ENCODE results near the gene WDFY2. TPM values are rescaled to one million over a fixed set of nuclear protein-coding genes. Genes with fewer than 3 reads are reported as not detected.

The WDFY2 gene
- polyA plus RNA-seq, 3 donors: 9.6 to 13.2 (median 11.7) TPM

- DNase-seq (ENCODE audit: low read depth in 3 of 3, low spot score in 2 of 3): no peak
These were observed 75.2 kb downstream of the WDFY2 start for GRCh38 chr13:51659276-51660127.

DNA sequence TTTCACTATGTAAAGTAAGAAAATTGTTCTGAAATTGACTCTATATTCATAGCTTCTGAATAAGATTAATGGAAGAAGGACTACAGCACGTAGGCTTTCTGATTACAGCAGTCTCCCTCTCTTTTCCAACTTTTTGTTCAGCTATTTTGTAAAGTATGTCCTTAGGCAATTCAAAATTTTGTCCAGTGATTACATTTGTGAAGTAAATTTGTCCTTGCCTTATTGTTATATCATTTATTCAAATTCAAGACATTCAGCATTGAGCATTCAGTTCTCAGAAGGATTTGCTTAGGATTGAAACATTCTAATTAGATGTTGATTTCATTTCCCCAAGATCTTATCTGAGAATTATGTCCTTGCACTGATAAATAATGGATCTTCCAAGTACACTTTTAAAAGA is 76.6 kb downstream of the WDFY2 start:
- DNase-seq (ENCODE audit: low read depth in 3 of 3, low spot score in 2 of 3): no peak

- no peak for DNase-seq (ENCODE audit: low read depth in 3 of 3, low spot score in 2 of 3)
These were observed 80.0 kb downstream of the WDFY2 start for GRCh38 chr13:51663973-51664957.

DNA sequence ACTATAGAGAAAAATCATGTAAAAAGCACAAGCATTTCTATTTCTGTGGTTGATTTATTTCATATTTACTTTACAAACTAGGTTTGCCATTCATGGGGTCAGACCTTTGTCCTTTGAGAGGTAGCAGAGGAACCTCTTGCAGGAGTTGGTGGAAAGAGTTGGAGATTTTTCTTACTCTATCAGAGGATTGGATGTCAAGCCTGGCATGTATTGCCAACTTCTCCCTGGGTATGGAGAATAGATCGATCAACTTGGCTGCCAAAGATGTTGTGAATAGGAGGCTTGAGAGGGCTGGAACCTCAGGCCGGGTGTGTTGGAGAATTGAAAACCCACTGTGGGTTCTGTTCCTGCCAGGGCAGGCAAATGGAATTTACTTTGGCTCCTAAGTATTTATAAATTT is 81.2 kb downstream of the WDFY2 start:
- DNase-seq (ENCODE audit: low read depth in 3 of 3, low spot score in 2 of 3): no peak

DNA sequence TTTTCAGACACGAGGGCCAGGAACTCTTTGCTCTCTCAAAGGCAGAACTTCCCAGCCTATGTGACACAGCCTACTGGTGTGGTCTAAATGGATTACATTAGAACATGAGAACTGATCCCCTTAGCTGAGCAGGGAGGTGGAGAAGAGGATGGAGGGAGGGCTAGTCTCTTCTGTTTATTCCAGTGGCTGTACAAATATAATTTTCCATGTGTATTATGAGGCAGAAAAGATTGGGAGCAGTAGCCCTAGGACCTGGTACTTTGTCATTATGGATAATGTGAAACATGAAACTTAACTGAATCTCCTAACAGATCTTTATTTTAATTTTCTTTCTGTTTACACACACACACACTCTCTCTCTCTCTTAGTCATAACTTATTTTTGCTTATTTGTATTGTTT is 82.1 kb downstream of the WDFY2 start:
- no peak for DNase-seq (ENCODE audit: low read depth in 3 of 3, low spot score in 2 of 3)

DNA sequence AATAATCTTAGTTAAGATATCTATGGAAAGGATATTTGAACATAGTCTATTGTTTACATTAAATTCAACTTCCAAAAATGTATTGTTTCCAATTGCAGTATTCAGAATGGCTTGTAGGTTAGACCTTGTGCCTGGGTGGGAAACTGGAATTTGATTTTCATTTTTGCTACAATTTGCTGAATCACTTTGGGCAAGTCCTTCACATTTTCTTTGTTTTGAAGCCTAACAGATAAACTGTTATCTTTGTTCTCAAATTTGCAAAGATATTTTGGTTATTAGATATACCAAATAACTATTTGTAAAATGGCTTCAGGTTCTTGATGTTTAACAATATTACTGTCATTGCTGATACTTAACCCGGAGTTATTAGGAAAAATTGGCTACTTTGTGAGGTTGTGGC is 82.6 kb downstream of the WDFY2 start:
- DNase-seq (ENCODE audit: low read depth in 3 of 3, low spot score in 2 of 3): no peak

DNA sequence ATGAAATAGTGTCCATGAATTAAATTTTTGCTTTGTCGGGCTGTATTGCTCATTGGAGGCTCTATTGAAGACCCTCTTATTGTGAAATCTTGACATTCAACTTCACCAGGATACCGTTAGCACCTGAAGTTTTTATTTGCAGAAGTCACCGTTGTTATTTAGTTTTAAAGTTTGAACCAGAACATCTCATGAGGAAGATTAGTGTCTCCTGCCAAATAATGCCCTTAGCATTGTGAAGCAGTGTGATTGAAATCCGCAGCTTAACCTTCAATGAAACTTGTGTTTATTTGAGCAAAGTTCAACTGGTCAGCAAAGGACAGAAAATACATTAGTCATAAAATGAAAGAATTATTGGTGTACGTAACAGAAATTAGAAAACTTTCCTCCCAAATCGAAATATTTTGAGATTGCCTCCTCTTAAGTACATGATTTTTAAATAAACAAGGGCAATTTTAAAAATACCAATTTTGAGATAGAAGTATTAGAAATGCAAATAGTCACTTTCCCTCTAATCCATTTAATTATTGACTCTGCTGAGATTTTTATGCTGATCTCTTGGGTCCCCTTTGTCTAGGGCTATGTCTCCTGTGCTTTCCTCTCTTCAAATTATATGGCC is 84.4 kb downstream of the WDFY2 start:
- DNase-seq (ENCODE audit: low read depth in 3 of 3, low spot score in 2 of 3): no peak

GRCh38 chr13:51673165-51673564 is 88.9 kb downstream of the WDFY2 start:
- DNase-seq (ENCODE audit: low read depth in 3 of 3, low spot score in 2 of 3): no peak

DNA sequence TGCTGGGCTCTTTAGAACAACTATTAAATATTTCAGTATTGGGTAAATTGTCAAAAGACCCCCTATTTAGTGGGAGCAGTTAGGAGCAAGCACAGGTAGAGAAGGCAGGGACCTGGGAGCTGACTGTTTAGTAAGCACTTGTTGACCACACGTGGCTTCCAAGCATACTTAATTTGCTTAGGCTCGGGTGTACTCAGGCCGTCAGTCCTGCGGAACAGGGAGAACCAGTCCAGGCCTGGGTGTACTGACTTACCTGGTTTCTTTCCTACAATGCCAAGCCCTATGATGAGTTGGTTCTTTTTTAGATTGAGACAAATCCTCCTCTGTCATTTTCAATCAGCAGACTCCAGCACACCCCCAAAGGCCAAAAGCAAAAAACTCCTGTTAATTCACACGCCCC is 90.0 kb downstream of the WDFY2 start:
- DNase-seq (ENCODE audit: low read depth in 3 of 3, low spot score in 2 of 3): no peak

DNA sequence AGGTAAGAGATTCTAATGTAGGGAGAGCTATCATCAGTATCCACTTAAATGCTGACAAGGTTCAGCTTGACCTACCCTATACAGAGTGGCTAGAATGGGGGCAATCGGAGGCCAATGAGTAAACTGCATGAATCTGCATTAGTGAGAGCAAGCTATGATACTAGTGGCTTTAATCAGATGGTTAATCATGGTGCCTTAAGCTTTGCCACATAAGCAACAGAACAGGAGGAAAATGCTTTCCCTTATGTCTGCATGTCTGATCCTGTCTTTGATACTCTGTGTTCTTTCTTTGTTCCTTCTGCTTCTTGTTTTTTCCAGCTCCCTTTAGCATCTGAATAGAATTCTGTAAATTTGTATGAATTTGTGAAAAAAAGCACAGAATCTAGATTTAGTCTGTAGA is 91.1 kb downstream of the WDFY2 start:
- DNase-seq (ENCODE audit: low read depth in 3 of 3, low spot score in 2 of 3): no peak

- DNase-seq (ENCODE audit: low read depth in 3 of 3, low spot score in 2 of 3): no peak
These were observed 91.6 kb downstream of the WDFY2 start for GRCh38 chr13:51675877-51676276.

- DNase-seq (ENCODE audit: low read depth in 3 of 3, low spot score in 2 of 3): no peak
These were observed 92.5 kb downstream of the WDFY2 start for GRCh38 chr13:51676739-51677138.

DNA sequence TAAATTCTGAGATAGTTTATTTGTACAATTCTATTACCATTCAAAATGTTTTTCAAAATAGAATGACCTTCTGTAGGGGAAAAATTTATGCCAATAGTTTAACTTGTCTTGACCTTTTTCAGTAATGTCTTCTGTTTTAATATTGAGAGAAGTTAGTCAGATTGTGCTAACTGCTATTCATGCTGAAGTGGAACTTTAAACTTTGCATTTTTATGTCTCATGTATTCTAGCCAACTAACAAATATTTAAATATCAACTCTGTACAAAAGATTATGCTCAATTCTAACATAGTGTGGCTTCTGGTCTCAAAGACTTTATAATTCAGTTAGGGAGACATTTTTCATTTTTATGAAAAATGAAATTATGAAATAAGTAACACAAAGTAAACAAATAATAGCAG is 94.2 kb downstream of the WDFY2 start:
- DNase-seq (ENCODE audit: low read depth in 3 of 3, low spot score in 2 of 3): no peak

GRCh38 chr13:51679616-51680015 is 95.4 kb downstream of the WDFY2 start:
- DNase-seq (ENCODE audit: low read depth in 3 of 3, low spot score in 2 of 3): no peak

- DNase-seq (ENCODE audit: low read depth in 3 of 3, low spot score in 2 of 3): no peak
These were observed 96.9 kb downstream of the WDFY2 start for GRCh38 chr13:51681037-51681678.

DNA sequence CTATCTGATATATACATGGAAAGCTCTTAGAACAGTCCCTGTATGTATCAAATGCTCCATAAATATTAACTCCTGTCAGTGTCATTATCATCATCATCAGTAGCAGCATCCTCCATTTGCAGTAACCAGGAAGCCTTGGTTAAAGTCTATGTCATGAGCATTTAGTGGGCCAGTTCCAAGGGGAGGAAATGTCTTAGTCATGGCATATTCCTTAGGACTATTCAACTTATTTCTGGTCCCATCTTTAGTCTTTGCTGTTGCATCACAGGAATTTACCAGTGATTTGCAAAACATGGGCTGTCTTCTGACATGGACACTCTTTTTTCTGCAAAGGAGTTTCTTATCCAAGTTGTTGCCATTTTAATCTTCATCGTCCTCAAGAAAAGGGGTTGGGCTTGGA is 98.4 kb downstream of the WDFY2 start:
- DNase-seq (ENCODE audit: low read depth in 3 of 3, low spot score in 2 of 3): no peak

DNA sequence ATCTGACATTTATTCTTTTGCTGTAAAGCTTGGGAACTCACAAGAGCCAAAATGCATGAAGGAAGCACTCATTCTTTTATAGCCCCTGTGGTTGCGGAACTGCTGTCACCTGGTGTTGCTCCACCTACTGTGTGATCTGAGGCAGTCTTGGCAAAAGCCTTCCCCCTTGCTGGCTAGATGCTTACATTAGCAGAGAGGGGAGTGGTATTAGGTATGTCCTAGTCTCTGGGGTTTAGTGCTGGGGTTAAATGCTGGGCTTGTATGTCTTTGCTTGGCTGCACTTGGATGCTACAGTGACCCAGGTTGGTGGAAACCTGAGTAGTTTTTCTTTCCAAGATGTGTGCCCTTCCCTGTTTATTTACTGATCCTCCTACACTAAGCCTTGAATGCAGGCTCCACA is 99.3 kb downstream of the WDFY2 start:
- DNase-seq (ENCODE audit: low read depth in 3 of 3, low spot score in 2 of 3): peak in 1 of 3 donors; percentile 57

- no peak for DNase-seq (ENCODE audit: low read depth in 3 of 3, low spot score in 2 of 3)
These were observed 99.8 kb downstream of the WDFY2 start for GRCh38 chr13:51684076-51684475.

- no peak for DNase-seq (ENCODE audit: low read depth in 3 of 3, low spot score in 2 of 3)
These were observed 103.9 kb downstream of the WDFY2 start for GRCh38 chr13:51687947-51688714.
